GM21723 (cell line): ENCODE data around the gene FAM187B.
"Not testable (repeated sequence)": the region's sequence is repeated elsewhere in the genome, so short reads cannot be mapped to it uniquely, and the experiment has no call there.

Source experiments
- ATAC-seq: cut with Tn5 transposase; IDR thresholded peaks from one replicate; pipeline ENCODE4 v1.9.1; 2021; ENCODE audit warnings: mild to moderate bottlenecking, moderate library complexity; ENCODE audit not compliant: unreplicated experiment

Gene FAM187B

DNA sequence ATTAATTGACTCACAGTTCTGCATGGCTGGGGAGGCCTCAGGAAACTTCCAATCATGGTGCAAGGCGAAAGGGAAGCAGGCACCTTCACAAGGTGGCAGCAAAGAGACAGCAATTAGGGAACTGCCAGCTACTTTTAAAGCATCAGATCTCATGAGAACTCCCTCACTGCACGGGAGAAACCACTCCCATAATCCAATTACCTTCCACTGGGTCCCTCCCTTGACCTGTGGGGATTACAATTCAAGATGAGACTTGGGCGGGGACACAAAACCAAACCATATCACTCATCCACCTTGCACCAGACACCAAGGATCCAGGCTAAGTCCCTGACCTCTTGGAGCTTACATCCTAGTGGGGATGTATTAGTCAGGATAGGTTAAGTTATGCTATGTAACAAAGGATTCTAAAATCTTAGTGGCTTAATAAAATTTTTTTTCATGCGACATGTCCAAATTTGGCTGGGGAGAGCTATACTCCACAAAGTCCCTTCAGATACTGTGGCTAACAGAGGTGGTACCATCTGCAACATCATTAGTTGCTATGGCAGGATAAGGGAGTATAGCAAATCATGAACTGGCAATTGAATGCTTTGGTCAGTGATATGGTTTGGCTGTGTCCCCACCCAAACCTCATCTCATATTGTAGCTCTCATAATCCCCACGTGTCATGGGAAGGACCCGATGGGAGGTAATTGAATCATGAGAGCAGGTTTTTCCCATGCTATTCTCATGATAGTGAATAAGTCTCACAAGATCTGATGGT is 8.3 kb upstream of the FAM187B start:
- ATAC-seq: no peak

DNA sequence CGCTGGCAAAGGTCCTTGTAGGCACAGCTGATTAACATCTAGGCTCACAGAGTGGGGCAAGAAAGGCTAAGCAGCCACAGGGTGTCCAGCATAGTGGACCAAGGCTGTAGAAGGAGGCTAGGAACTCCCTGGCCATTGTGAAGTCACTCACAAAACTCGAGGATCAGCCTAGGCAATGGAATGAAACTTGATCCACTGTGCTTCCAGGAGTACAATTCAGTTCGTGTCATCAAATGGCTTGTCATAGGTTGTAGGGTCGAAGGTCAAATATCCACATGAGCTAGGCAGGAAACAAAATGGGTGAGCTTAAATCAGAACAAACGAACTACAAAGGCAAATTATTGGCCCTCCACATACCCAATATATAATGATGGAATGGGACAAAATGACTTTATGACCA is 4.4 kb upstream of the FAM187B start:
- ATAC-seq: no peak

DNA sequence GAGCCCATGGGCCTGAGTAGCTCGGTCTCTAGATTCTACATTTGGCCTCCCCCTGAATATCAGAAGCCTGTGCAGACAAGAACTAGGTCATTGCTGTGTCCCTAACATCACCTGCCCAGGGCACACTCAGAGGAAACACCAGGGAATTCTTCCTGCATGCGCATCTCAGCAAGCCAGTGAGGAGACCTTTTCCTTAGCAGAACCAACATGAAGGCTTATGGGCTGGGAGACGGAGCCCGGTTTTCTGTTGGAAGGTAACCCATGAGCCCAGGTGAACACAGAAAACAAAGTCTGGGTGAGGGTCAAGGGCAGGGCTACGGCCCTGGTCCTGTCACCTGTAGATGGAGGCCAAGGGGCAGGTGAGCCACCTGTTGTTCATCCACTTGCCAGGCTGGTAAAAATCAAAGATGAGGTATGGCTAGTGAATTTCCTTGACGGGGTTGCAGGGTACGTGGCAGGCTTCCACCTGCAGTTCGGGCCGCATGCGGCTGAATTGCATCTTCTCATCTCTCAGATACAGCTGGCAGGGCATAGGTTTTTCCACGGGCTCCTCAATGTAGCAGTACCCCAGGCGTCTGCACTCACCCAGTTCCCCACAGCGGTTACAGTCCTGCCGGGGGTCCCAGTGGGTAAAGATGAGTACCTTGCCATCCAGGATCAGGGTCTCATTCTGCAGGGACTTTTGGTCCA is 3.6 kb upstream of the FAM187B start:
- no peak for ATAC-seq

DNA sequence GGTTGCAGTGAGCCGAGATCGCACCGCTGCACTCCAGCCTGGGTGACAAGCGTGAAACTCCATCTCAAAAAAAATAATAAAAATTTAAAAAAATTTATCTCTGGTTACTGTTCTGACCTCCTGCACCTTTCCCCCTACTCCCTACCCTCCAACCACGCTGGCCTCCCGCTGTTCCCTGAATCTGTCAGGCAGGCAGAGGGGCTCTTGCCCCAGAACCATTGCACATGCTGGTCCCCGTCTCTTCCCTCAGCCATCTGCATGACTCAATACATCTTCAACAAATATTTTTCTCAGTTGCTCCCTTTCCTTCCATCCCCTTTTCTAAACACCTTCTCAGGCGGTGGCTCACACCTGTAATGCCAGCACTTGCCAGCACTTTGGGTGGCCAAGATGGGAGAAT is 1.1 kb upstream of the FAM187B start:
- ATAC-seq: no peak

DNA sequence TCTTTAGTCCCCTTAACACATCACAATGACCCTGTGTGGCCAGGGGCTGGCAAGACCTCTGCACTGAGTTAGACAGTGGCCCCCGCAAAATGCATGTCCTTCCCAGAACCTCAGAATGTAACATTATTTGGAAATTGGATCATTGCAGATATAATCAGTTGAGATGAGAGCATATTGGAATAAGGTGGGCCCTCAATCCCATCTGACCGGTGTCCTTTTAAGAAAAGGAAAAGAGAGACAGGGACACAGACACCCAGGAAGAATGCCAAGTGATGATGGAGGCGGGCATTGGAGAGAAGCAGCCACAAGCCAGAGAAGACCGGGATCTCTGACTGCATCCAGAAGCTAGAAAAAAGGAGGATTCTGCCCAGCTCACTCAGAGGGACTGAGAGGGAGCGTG is 1.8 kb downstream of the FAM187B start:
- no peak for ATAC-seq

DNA sequence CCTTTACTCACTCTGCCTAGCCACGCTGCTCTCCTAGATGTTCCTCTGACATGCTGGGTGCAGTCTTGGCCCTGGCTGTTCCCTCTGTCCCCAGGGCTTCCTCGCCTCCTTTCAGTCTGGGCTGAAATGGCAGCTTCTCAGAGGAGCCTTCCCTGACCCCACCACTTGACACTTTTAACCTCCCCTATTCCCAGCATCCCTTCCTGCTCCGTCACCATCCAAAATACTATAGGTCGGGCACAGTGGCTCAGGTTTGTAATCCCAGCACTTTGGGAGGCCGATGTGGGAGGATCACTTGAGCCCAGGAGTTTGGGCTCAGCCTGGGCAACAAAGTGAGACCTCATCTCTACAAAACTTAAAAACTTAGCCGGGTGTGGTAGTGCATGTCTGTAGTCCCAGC is 2.6 kb downstream of the FAM187B start:
- no peak for ATAC-seq

DNA sequence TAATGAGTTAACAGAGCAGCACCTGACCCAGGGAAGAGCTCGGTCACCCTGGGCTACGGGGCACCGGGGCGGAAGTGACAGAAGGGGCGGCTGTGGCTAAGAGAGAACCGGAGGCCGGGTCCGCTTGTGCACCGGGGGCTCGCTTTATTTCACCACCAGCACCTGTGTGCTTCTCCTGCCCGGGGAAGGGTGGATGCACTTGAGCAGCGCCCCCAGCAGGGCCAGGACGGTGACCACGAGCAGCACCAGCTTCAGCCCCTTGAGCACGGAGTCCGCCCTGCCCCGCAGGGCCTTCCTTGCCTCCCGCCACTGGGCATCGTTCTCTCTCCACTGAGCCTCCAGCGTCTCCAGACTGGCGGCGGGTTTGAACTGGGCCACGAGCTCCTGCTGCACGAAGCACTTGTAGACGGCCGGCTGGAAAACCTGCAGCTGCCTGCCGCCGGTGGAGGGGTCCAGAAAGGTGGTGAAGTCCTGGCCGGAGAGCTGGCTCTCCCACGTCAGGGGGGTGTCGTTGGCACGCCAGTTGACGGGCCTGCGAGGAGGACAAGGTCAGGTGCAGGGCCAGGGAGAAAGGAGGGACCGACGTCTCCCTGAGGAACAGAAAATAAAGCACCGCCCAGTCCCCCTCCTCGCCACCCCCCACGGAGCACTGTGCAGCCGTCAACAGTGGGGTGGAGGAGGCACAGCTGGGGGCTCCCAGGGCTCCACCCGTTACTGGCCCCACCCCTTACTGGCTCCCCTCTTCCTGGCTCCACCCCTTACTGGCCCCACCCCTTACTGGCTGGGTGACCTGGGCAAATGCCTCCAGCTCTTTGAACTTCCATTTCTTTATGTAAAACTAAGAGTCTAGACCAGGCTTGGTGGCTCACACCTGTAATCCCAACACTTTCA is 3.6 kb downstream of the FAM187B start:
- no peak for ATAC-seq

DNA sequence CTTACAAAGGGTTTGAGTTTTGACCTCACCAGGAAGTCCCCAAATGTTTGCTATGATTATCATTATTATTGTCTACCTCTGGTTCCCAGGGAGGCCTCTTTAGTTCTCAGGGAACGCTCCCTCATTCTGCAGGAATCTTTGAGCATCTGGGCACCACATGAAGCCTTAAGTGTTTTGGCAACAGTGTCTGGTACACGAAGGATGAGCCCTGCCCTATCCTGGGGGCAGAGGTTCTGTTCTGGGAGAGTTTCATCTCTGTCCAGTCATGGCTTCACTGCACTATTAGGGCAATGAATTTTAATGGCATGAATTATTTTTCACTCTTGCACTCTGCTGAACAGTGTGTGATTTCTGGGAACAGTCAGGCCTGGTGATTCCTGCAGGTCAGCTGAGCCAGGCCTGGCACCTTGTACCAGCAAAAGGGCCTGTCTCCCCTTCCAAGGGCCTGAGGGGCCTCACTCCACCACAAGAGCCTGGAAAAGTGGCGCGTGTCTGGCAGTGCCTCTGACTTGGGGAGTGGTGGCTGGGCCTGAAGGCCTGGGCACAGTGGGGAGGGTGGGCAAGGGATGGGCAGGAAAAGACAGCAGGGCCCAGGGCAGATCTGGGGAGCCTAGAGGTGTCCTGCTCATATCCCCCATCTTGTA is 4.6 kb downstream of the FAM187B start:
- ATAC-seq: no peak

DNA sequence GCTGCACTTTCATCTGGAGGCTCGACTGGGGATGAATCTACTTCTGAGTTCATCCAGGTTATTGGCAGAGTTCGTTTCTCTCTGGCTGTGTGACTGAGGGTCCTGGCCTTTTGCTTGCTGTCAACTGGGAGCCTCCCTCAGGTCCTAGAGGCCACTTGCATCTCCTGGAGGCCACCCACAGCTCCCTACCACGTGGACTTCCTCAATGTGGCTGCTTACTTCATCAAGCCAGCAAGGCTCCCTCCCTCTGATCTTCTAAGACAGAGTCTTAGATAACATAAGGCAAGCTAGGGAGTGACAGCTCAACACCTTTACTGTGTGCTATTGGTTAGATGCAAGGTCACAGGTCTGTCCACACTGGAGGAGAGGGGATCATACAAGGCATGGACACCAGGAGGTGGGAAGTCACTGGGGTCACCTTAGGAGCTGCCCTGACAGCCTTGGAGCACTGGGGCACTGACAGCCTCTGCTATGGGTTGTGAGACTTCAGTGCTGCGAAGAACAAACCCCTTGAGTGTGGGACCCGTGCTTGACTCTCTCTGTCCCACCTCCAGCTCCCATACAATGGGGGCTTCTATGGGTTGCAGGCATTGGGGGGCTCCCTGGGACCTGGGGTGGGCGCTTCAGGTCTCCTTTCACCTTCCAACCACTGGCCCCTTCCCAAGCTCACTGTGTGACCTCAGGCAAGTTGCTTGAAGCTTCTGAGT is 5.3 kb downstream of the FAM187B start:
- no peak for ATAC-seq

DNA sequence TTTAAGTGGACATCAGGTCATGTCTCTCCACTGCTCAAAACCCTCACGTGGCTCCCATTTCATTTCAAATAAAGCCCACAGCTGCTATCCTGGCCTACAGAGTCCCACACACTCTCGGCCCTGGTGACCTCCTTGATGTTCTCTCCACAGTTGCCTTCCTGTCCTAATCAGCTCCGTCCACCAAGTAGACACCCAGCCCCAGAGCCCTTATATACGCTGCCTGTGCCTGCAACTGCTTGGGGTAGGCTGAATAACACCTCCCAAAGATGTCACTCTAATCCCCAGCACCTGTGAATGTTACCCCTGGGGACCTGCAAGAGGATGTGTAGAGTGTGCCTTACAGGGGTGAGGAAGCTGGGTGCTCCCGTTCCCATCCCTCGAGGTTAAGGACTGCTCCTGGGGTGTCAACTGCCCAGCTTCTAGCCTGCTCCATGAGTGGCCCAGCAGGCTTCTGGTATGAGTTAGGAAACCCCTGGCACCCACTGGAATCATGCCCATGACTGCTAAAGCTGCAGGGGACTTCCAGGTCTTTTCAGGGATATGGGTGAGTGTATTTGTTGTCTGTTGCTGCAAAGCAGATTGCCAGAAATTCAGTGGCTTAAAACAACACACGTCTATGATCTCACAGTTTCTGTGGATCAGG is 6.0 kb downstream of the FAM187B start:
- ATAC-seq: no peak

DNA sequence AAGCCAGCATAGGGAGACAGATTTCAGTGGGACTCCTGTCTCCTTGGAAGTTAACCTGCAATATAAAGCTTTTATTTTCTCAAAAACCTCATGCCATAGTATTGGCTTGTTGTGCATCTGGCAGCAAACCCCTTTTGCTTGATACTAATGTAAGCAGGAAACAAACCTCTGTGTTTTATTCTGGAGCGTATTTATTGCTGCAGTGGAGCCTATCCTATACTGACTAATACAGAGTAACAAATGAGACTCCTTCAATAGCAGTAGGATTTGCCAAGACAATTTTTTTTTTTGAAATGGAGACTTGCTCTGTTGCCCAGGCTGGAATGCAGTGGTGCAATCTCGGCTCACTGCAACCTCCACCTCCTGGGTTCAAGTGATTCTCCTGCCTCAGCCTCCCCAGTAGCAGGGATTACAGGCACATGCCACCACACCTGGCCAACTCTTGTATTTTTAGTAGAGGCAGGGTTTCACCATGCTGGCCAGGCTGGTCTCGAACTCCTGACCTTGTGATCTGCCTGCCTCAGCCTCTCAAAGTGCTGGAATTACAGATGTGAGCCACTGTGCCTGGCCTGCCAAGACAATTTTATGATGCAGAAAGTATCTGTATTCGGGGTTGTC is 7.5 kb downstream of the FAM187B start:
- ATAC-seq: not testable (repeated sequence)

DNA sequence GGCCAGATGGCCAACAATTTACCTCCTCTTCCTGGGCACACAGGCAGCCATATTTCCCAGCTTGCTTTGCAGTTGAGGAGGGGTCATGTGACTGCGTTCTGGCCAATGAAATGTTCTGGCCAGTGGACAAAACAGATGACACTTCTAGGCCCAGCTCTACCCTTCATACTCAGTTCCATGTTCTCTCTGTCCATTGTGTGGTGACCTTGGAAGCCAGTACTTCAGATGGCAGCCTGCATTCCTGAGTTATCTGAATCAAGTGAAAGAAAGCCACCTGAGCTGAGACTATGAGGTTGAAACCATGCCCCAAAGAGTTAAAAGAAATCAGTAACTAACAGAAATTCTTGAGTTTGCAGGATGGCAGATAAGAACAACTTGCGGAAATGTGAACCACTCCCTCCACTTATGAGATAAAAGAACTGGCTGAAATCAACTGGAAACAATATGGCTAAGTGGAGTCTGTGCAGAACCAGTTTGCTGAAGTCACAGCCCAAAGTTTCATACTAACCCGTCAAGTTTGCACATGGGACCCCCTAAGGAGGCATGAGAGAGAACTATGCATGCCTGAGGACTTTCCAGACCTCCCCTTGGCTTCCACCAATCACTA is 8.1 kb downstream of the FAM187B start:
- no peak for ATAC-seq

DNA sequence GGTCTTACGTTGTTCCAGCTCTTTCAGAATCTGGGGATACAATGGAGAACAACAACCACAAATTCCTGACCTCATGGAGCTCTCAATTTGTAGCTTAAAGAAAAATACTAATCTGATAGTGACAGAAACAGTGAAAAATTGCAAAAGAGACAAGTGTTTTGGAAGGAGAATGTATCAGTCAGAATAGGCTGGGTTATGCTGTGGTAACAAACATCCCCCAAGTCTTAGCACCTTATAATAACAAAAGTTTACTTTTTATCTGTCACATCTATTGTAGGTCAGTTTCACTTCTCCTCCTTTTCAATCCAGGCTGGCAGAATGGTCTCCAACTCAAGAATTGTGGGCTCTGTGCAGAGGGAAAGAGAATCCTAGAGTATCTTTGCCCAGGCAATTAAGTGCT is 9.5 kb downstream of the FAM187B start:
- no peak for ATAC-seq

DNA sequence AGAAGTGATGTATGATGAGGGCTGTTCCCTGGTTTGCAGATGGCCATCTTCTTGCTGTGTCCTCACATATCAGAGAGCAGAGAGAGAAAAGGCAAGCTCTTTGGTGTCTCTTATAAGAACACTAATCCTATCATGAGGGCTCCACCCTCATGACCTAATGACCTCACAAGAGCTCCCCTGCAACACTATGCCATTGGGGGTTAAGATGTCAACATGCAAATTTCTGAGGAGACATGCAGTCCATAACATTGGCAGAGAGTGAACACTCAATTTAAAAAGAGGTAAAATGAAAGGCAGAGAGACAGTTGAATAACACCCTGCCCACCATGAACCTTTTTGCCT is 10.9 kb downstream of the FAM187B start:
- ATAC-seq: no peak

DNA sequence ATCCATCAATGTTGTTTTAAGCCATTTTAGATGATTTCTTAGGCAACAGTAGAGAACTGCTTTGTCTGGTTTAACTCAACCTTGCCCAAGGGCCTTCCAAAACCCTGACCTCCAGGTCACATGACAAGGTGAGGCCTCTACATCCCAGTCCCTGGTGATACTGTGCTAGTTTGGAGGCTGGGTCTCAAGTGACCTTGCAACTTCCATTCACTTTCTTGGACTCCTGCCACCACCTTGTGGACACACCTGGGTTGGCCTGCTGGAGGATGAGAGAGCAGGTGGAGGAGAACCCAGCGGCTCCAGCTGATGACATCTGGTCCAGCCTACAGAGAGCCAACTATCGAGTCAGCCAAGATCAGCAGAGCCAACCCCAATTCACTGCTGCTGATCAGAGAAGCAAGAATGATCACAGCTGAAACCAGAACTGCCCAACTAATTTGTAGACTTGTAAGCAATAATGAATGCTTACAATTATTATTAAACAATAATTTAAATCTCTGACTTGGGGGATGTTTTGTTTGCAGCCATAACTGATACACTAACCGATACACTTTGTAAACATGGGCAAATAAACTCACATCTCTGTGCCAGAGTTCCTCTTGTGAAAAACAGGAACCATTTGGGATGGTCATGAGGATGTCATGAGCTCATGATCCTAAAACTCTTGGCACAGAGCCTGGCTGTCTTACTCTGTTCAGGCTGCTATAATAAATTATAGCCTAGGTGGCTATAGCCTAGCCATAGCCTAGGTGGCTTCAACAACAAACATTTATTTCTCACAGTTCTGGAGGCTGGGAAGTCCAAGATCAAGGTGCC is 11.5 kb downstream of the FAM187B start:
- ATAC-seq: no peak

DNA sequence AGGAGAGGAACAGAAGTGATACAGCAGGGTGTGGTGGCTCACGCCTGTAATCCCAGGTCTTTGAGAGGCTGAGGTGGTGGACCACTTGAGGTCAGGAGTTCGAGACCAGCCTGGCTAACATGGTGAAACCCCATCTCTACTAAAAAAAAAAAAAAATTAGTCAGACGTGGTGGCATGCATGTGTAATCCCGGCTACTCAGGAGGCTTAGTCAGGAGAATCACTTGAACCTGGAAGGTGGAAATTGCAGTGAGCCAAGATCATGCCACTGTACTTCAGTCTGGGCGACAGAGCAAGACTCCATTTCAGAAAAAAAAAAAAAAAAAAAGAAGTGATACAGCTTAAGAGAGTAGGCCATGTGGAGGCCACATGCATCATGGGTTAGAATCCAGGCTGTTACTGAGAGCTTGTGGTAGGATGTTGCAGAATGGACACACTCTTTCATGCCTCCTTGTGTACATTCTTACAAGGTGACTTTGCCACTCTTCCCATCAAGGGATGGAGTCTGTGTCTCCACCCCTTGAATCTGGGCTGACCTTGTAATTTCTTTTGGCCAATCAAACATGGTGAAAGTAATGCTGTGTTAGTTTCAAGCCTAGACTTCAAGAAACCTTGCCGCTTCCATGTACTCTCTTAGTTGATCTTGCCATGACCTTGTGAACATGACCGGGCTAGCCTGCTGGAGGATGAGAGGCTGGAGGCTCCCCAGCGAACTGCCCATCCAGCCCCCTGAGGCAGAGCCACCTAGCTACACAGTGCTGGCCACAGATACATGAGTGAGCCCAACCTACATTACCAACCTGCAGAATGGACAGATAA is 12.3 kb downstream of the FAM187B start:
- no peak for ATAC-seq

DNA sequence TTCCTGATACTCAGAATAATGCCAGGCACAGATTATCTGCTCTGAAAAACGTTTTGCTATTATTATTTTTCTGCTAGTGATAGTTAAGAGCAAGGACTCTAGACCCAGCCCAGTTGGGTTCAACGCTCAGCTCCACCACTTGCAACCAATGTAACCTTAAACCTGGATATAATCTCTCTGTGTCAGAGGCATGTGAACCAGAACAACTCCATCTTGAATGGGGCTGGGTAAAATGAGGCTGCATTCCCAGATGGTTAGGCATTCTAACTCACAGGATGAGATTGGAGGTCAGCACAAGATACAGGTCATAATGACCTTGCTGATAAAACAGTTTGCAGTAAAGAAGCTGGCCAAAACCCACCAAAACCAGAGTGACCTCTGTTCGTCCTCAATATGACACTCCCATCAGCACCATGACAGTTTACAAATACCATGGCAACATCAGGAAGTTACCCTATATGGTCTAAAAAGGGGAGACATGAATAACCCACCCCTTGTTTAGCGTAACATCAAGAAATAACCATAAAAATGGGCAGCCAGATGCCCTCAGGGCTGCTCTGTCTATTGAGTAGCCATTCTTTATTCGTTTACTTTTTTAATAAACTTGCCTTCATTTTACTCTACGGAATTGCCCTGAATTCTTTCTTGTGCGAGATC is 13.6 kb downstream of the FAM187B start:
- no peak for ATAC-seq
